Activated naive CD8-positive, alpha-beta T cell (primary cell): ENCODE results near the gene PBRM1.
"Not testable (repeated sequence)": the region's sequence is repeated elsewhere in the genome, so short reads cannot be mapped to it uniquely, and the experiment has no call there.

ENCODE experiments used
- H3K27ac Mint-ChIP-seq: one replicate; pipeline ENCODE4 v1.8.0; 2021; ENCODE audit warnings: mixed read lengths
- H3K27me3 Mint-ChIP-seq: one replicate; pipeline ENCODE4 v1.8.0; 2021; ENCODE audit warnings: mixed read lengths
- H3K36me3 Mint-ChIP-seq: one replicate; pipeline ENCODE4 v1.8.0; 2021; ENCODE audit warnings: mixed read lengths
- H3K4me1 Mint-ChIP-seq: one replicate; pipeline ENCODE4 v1.8.0; 2021; ENCODE audit warnings: low read depth, mixed read lengths
- H3K4me3 Mint-ChIP-seq: one replicate; pipeline ENCODE4 v1.8.0; 2021; ENCODE audit warnings: mild to moderate bottlenecking, mixed read lengths
- H3K9me3 Mint-ChIP-seq: one replicate; pipeline ENCODE4 v1.8.0; 2021; ENCODE audit warnings: low read depth, mixed read lengths

PBRM1 gene

GRCh38 chr3:52689151-52689550 is 3.4 kb upstream of the PBRM1 start:
- H3K27ac Mint-ChIP-seq = peak overlapping the region; percentile 99
- H3K36me3 Mint-ChIP-seq = peaks cover 28% of the 10 kb centered on the region
- H3K4me1 Mint-ChIP-seq = peaks cover 62% of the 10 kb centered on the region
- no peaks in the 10 kb centered on the region for H3K27me3 Mint-ChIP-seq
- H3K4me3 Mint-ChIP-seq = peak overlapping the region; percentile 99
- no peaks in the 10 kb centered on the region for H3K9me3 Mint-ChIP-seq

- H3K36me3 Mint-ChIP-seq = peaks cover 24% of the 10 kb centered on the region
- H3K4me1 Mint-ChIP-seq = peaks cover 63% of the 10 kb centered on the region
- peak overlapping the region; percentile 99 for H3K27ac Mint-ChIP-seq
- H3K27me3 Mint-ChIP-seq = no peaks in the 10 kb centered on the region
- H3K4me3 Mint-ChIP-seq = peak overlapping the region; percentile 99
- no peaks in the 10 kb centered on the region for H3K9me3 Mint-ChIP-seq
These were observed 2.6 kb upstream of the PBRM1 start for GRCh38 chr3:52688266-52688665.

- H3K36me3 Mint-ChIP-seq = peaks cover 20% of the 10 kb centered on the region
- H3K4me3 Mint-ChIP-seq = peak overlapping the region; percentile 97
- H3K9me3 Mint-ChIP-seq = no peaks in the 10 kb centered on the region
- H3K27me3 Mint-ChIP-seq = no peaks in the 10 kb centered on the region
- H3K4me1 Mint-ChIP-seq = peaks cover 72% of the 10 kb centered on the region
- peak overlapping the region; percentile 92 for H3K27ac Mint-ChIP-seq
These were observed 416 bp downstream of the PBRM1 start for GRCh38 chr3:52685285-52685708.

GRCh38 chr3:52684184-52684583 is 1.5 kb downstream of the PBRM1 start:
- Mint-ChIP-seq H3K4me1 (peaks cover 68% of the 10 kb centered on the region), H3K4me3 (peak overlapping the region; percentile 97), H3K9me3 (no peaks in the 10 kb centered on the region), H3K27me3 (no peaks in the 10 kb centered on the region), H3K27ac (peak overlapping the region; percentile 92), H3K36me3 (peaks cover 18% of the 10 kb centered on the region)

GRCh38 chr3:52683611-52684010 is 2.1 kb downstream of the PBRM1 start:
- H3K4me3 Mint-ChIP-seq = peak overlapping the region; percentile 97
- H3K27me3 Mint-ChIP-seq = no peaks in the 10 kb centered on the region
- H3K4me1 Mint-ChIP-seq = peaks cover 63% of the 10 kb centered on the region
- peak overlapping the region; percentile 58 for H3K27ac Mint-ChIP-seq
- no peaks in the 10 kb centered on the region for H3K9me3 Mint-ChIP-seq
- peaks cover 14% of the 10 kb centered on the region for H3K36me3 Mint-ChIP-seq

- Mint-ChIP-seq H3K4me1 (peaks cover 47% of the 10 kb centered on the region), H3K4me3 (no peak overlapping the region), H3K36me3 (peaks cover 15% of the 10 kb centered on the region), H3K27ac (peak overlapping the region; percentile 76), H3K9me3 (no peaks in the 10 kb centered on the region), H3K27me3 (no peaks in the 10 kb centered on the region)
These were observed 3.7 kb downstream of the PBRM1 start for GRCh38 chr3:52682016-52682415.

- Mint-ChIP-seq H3K4me3 (no peak overlapping the region), H3K9me3 (no peaks in the 10 kb centered on the region), H3K27ac (peak overlapping the region; percentile 76), H3K4me1 (peaks cover 45% of the 10 kb centered on the region), H3K27me3 (no peaks in the 10 kb centered on the region), H3K36me3 (peaks cover 16% of the 10 kb centered on the region)
These were observed 4.1 kb downstream of the PBRM1 start for GRCh38 chr3:52681596-52681995.

GRCh38 chr3:52679811-52680210 is 5.9 kb downstream of the PBRM1 start:
- peaks cover 39% of the 10 kb centered on the region for H3K4me1 Mint-ChIP-seq
- no peaks in the 10 kb centered on the region for H3K27me3 Mint-ChIP-seq
- no peak overlapping the region for H3K4me3 Mint-ChIP-seq
- no peak overlapping the region for H3K27ac Mint-ChIP-seq
- no peaks in the 10 kb centered on the region for H3K9me3 Mint-ChIP-seq
- H3K36me3 Mint-ChIP-seq = peaks cover 9% of the 10 kb centered on the region

- Mint-ChIP-seq H3K4me1 (peaks cover 32% of the 10 kb centered on the region), H3K36me3 (peaks cover 9% of the 10 kb centered on the region), H3K27ac (peak overlapping the region; percentile 69), H3K4me3 (no peak overlapping the region), H3K9me3 (no peaks in the 10 kb centered on the region), H3K27me3 (no peaks in the 10 kb centered on the region)
These were observed 6.5 kb downstream of the PBRM1 start for GRCh38 chr3:52679199-52679538.

GRCh38 chr3:52678265-52679198 is 7.2 kb downstream of the PBRM1 start:
- peaks cover 26% of the 10 kb centered on the region for H3K4me1 Mint-ChIP-seq
- H3K4me3 Mint-ChIP-seq = no peak overlapping the region
- H3K36me3 Mint-ChIP-seq = peaks cover 9% of the 10 kb centered on the region
- peak overlapping the region; percentile 69 for H3K27ac Mint-ChIP-seq
- no peaks in the 10 kb centered on the region for H3K9me3 Mint-ChIP-seq
- no peaks in the 10 kb centered on the region for H3K27me3 Mint-ChIP-seq

- Mint-ChIP-seq H3K4me1 (peaks cover 21% of the 10 kb centered on the region), H3K36me3 (peaks cover 16% of the 10 kb centered on the region)
- H3K27me3 Mint-ChIP-seq, H3K27ac Mint-ChIP-seq, H3K9me3 Mint-ChIP-seq, H3K4me3 Mint-ChIP-seq: not testable (repeated sequence)
These were observed 9.5 kb downstream of the PBRM1 start for GRCh38 chr3:52676201-52676600.

- peak overlapping the region; percentile 84 for H3K27ac Mint-ChIP-seq
- H3K27me3 Mint-ChIP-seq = no peaks in the 10 kb centered on the region
- peaks cover 28% of the 10 kb centered on the region for H3K4me1 Mint-ChIP-seq
- H3K4me3 Mint-ChIP-seq = no peak overlapping the region
- peaks cover 11% of the 10 kb centered on the region for H3K36me3 Mint-ChIP-seq
- no peaks in the 10 kb centered on the region for H3K9me3 Mint-ChIP-seq
These were observed 14.0 kb downstream of the PBRM1 start for GRCh38 chr3:52671676-52672075.

- Mint-ChIP-seq H3K36me3 (peaks cover 11% of the 10 kb centered on the region), H3K4me1 (peaks cover 28% of the 10 kb centered on the region), H3K27ac (peak overlapping the region; percentile 84), H3K27me3 (no peaks in the 10 kb centered on the region), H3K9me3 (no peaks in the 10 kb centered on the region), H3K4me3 (no peak overlapping the region)
These were observed 14.8 kb downstream of the PBRM1 start for GRCh38 chr3:52670621-52671521.

- Mint-ChIP-seq H3K36me3 (peaks cover 21% of the 10 kb centered on the region), H3K9me3 (no peaks in the 10 kb centered on the region), H3K27me3 (no peaks in the 10 kb centered on the region), H3K4me3 (no peak overlapping the region), H3K4me1 (no peaks in the 10 kb centered on the region), H3K27ac (no peak overlapping the region)
These were observed 22.6 kb downstream of the PBRM1 start for GRCh38 chr3:52663098-52663497.

- Mint-ChIP-seq H3K27ac (no peak overlapping the region), H3K36me3 (peaks cover 23% of the 10 kb centered on the region), H3K27me3 (no peaks in the 10 kb centered on the region), H3K4me1 (peaks cover 2% of the 10 kb centered on the region), H3K9me3 (no peaks in the 10 kb centered on the region), H3K4me3 (no peak overlapping the region)
These were observed 25.7 kb downstream of the PBRM1 start for GRCh38 chr3:52660046-52660445.
